ENCODE results near the gene UTP4. TPM values are rescaled to one million over a fixed set of nuclear protein-coding genes. Genes with fewer than 3 reads are reported as not detected.

The UTP4 gene
- total RNA-seq (ENCODE audit: low replicate concordance), result 13.3 and 15.9 TPM in 2 replicates

GRCh38 chr16:69132424-69133252, at the start of gene UTP4, which contains the start of gene CHTF8:
Gene UTP4, plus strand, starts transcription at chr16:69132649. Its CDS starts 811 bp downstream, at chr16:69133460.
Gene CHTF8, minus strand, starts transcription at chr16:69132588. Its CDS starts 11,130 bp downstream, at chr16:69121458.
- H3K4me3 ChIP-seq, result peak within 1 kb of the TSS; percentile 98
- Mint-ChIP-seq H3K27me3 (ENCODE audit: insufficient read depth, low read depth) (peaks cover 6% of the 10 kb centered on the region), H3K27ac (peak within 1 kb of the TSS; percentile 97), H3K4me1 (peaks cover 36% of the 10 kb centered on the region), H3K36me3 (peaks cover 15% of the 10 kb centered on the region), H3K4me3 (peak within 1 kb of the TSS; percentile 98), H3K9me3 (no peaks in the 10 kb centered on the region)
- DNase-seq (ENCODE audit: low spot score), result peak; percentile 94
- H3K4me1 ChIP-seq, result peaks cover 15% of the 10 kb centered on the region
- peak within 1 kb of the TSS; percentile 99 for H3K27ac ChIP-seq
- H3K27me3 ChIP-seq, result no peaks in the 10 kb centered on the region
- peak within 1 kb of the TSS; percentile 78 for H2AFZ ChIP-seq (replicated peaks)
- H3K9ac ChIP-seq, result peak within 1 kb of the TSS; percentile 89
- no peak for TF ChIP-seq EZH2 (IDR thresholded peaks at IDR 0.05)
- no peak for TF ChIP-seq CTCF (IDR thresholded peaks at IDR 0.05)
- no peak for TF ChIP-seq EZH2phosphoT487 (IDR thresholded peaks at IDR 0.05)
- peaks cover 95% of the 10 kb centered on the region for H3K79me2 ChIP-seq (ENCODE audit: low read depth)
- no peaks in the 10 kb centered on the region for H3K9me3 ChIP-seq (ENCODE audit: low read depth)
- peak within 1 kb of the TSS; percentile 89 for H3K4me2 ChIP-seq
- H3K36me3 ChIP-seq, result peaks cover 9% of the 10 kb centered on the region
- peaks cover 30% of the 10 kb centered on the region for H4K20me1 ChIP-seq (ENCODE audit: low read depth)
- peaks cover 23% of the 10 kb centered on the region for H3F3A ChIP-seq (ENCODE audit: low read depth)

- H3K4me1 Mint-ChIP-seq, result peaks cover 9% of the 10 kb centered on the region
- no peaks in the 10 kb centered on the region for H3K79me2 ChIP-seq (ENCODE audit: low read depth)
- peak overlapping the region; percentile 48 for H3K27ac ChIP-seq
- H3K27ac Mint-ChIP-seq, result no peak overlapping the region
- peaks cover 13% of the 10 kb centered on the region for H3F3A ChIP-seq (ENCODE audit: low read depth)
- H3K9me3 ChIP-seq (ENCODE audit: low read depth), result no peaks in the 10 kb centered on the region
- H3K9ac ChIP-seq, result no peak overlapping the region
- peaks cover 16% of the 10 kb centered on the region for H3K4me1 ChIP-seq
- no peak overlapping the region for H3K4me3 Mint-ChIP-seq
- TF ChIP-seq EZH2phosphoT487 (IDR thresholded peaks at IDR 0.05) (no peak), CTCF (IDR thresholded peaks at IDR 0.05) (peak; percentile 27)
- no peaks in the 10 kb centered on the region for H4K20me1 ChIP-seq (ENCODE audit: low read depth)
- H3K9me3 Mint-ChIP-seq, result no peaks in the 10 kb centered on the region
- no peak for DNase-seq (ENCODE audit: low spot score)
- no peak overlapping the region for H2AFZ ChIP-seq (replicated peaks)
- H3K27me3 Mint-ChIP-seq (ENCODE audit: insufficient read depth, low read depth), result peaks cover 4% of the 10 kb centered on the region
- H3K27me3 ChIP-seq, result no peaks in the 10 kb centered on the region
- peaks cover 7% of the 10 kb centered on the region for H3K36me3 Mint-ChIP-seq
- H3K4me2 ChIP-seq, result no peak overlapping the region
- H3K36me3 ChIP-seq, result no peaks in the 10 kb centered on the region
- no peak overlapping the region for H3K4me3 ChIP-seq
These were observed 49.0 kb upstream of the UTP4 start for GRCh38 chr16:69083306-69083941.

- H3K4me3 ChIP-seq, result no peak overlapping the region
- TF ChIP-seq EZH2 (IDR thresholded peaks at IDR 0.05) (no peak), CTCF (IDR thresholded peaks at IDR 0.05) (no peak), EZH2phosphoT487 (IDR thresholded peaks at IDR 0.05) (no peak)
- H2AFZ ChIP-seq (replicated peaks), result no peak overlapping the region
- peak overlapping the region; percentile 34 for H3K4me2 ChIP-seq
- H3K4me3 Mint-ChIP-seq, result no peak overlapping the region
- H3K27me3 ChIP-seq, result no peaks in the 10 kb centered on the region
- H3K4me1 Mint-ChIP-seq, result peaks cover 17% of the 10 kb centered on the region
- H3K36me3 Mint-ChIP-seq, result peaks cover 7% of the 10 kb centered on the region
- H3K9me3 ChIP-seq (ENCODE audit: low read depth), result no peaks in the 10 kb centered on the region
- H3K4me1 ChIP-seq, result peaks cover 17% of the 10 kb centered on the region
- no peaks in the 10 kb centered on the region for H3K36me3 ChIP-seq
- peaks cover 18% of the 10 kb centered on the region for H3F3A ChIP-seq (ENCODE audit: low read depth)
- peaks cover 4% of the 10 kb centered on the region for H3K27me3 Mint-ChIP-seq (ENCODE audit: insufficient read depth, low read depth)
- no peaks in the 10 kb centered on the region for H4K20me1 ChIP-seq (ENCODE audit: low read depth)
- DNase-seq (ENCODE audit: low spot score), result no peak
- peak overlapping the region; percentile 48 for H3K27ac ChIP-seq
- H3K9ac ChIP-seq, result no peak overlapping the region
- no peaks in the 10 kb centered on the region for H3K79me2 ChIP-seq (ENCODE audit: low read depth)
- H3K27ac Mint-ChIP-seq, result no peak overlapping the region
- H3K9me3 Mint-ChIP-seq, result no peaks in the 10 kb centered on the region
These were observed 48.2 kb upstream of the UTP4 start for GRCh38 chr16:69084289-69084688.
